Endothelial cell of umbilical vein (primary cell): ENCODE results near the gene ARHGEF17. TPM values are rescaled to one million over a fixed set of nuclear protein-coding genes. Genes with fewer than 3 reads are reported as not detected.

ENCODE experiments used
- BruUV-seq: library from RNA; stranded (reverse); fragments of 400-500 nt; replicated peaks from 2 replicates; lab custom pipeline; 2021; lab: Mats Ljungman, UMichigan
- CTCF ChIA-PET: fragments of 300-600, 350-600 bp; sonication (Branson Sonifier 250); formaldehyde crosslinking; loops from one replicate; lab custom pipeline; 2021; ENCODE audit warnings: antibody characterized with exemption, inconsistent platforms; lab: Charles Lee
- POLR2A ChIA-PET: fragments of 300-600, 350-600 bp; sonication (Branson Sonifier 250); formaldehyde crosslinking; loops from one replicate; lab custom pipeline; 2021; ENCODE audit warnings: antibody characterized with exemption, inconsistent platforms; lab: Charles Lee
- DNase-seq: peaks from one replicate; pipeline ENCODE4 v3.0.0-alpha.2; 2011; ENCODE audit warnings: low read depth, low spot score
- FAIRE-seq: peaks from 2 replicates; lab custom pipeline; 2011; peaks lifted over from hg19 to GRCh38; lab: Jason Lieb, UNC
- H2AFZ ChIP-seq: 2 replicates; pipeline ENCODE4 v1.6.0; 2012; ENCODE audit warnings: low read depth, low read length, control low read depth, inconsistent platforms
- H3K27ac ChIP-seq: 2 replicates; pipeline ENCODE4 v1.5.1; 2011; ENCODE audit warnings: low read depth, mild to moderate bottlenecking, control low read depth, low read length, moderate library complexity; ENCODE audit not compliant: insufficient read depth
- H3K27me3 ChIP-seq, 2 experiments: 2 replicates each; pipeline versions ENCODE4 v1.6.0 to v1.6.1; 2011; ENCODE audit warnings: low read length in 2 of 2, mixed read lengths in 1 of 2; ENCODE audit not compliant: control insufficient read depth in 2 of 2, insufficient read depth in 2 of 2
- H3K36me3 ChIP-seq, 2 experiments: 2 replicates in 1 of 2; 3 replicates in 1 of 2; pipeline ENCODE4 v1.5.1; 2011; ENCODE audit warnings: low read length in 2 of 2, mild to moderate bottlenecking in 1 of 2, moderate library complexity in 1 of 2; ENCODE audit not compliant: control insufficient read depth in 2 of 2, insufficient read depth in 2 of 2; ENCODE audit errors: extremely low read depth in 1 of 2
- H3K4me1 ChIP-seq: 3 replicates; pipeline ENCODE4 v1.5.1; 2011; ENCODE audit warnings: mild to moderate bottlenecking, low read length; ENCODE audit not compliant: control insufficient read depth, insufficient read depth; ENCODE audit errors: extremely low read depth
- H3K4me2 ChIP-seq: 2 replicates; pipeline ENCODE4 v1.6.1; 2011; ENCODE audit warnings: low read length, control low read depth, mixed read lengths; ENCODE audit not compliant: insufficient read depth
- H3K4me3 ChIP-seq, 3 experiments: fragments of 200-600 bp in 1 of 3; sonication (generic), shearing (Covaris generic) in 1 of 3; replicated peaks in 1 of 3; 2 replicates each; pipeline ENCODE4 v1.5.1; 2011 to 2016; ENCODE audit warnings: control low read depth in 3 of 3, low read length in 3 of 3, mild to moderate bottlenecking in 2 of 3, inconsistent platforms in 1 of 3, low read depth in 1 of 3, moderate library complexity in 1 of 3; ENCODE audit not compliant: insufficient read depth in 1 of 3
- H3K79me2 ChIP-seq: 2 replicates; pipeline ENCODE4 v1.6.0; 2012; ENCODE audit warnings: low read length, inconsistent platforms; ENCODE audit not compliant: control insufficient read depth, insufficient read depth
- H3K9ac ChIP-seq: replicated peaks from 2 replicates; pipeline ENCODE3; 2011; ENCODE audit warnings: low read length, control low read depth; ENCODE audit not compliant: insufficient read depth; ENCODE audit errors: extremely low read depth
- H3K9me1 ChIP-seq: replicated peaks from 3 replicates; pipeline ENCODE4 v1.6.0; 2011; ENCODE audit warnings: mild to moderate bottlenecking, low read length; ENCODE audit not compliant: control insufficient read depth, insufficient read depth; ENCODE audit errors: extremely low read depth
- H3K9me3 ChIP-seq: replicated peaks from 2 replicates; pipeline ENCODE4 v1.5.1; 2012; ENCODE audit warnings: low read length, inconsistent platforms; ENCODE audit not compliant: control insufficient read depth, insufficient read depth
- H4K20me1 ChIP-seq: replicated peaks from 2 replicates; pipeline ENCODE3; 2011; ENCODE audit warnings: mild to moderate bottlenecking, low read length; ENCODE audit not compliant: control insufficient read depth, insufficient read depth; ENCODE audit errors: extremely low read depth
- GATA2 ChIP-seq: IDR thresholded peaks from 2 replicates; pipeline ENCODE4 v1.7.0; 2011; ENCODE audit warnings: low read depth, mild to moderate bottlenecking, moderate library complexity, mixed read lengths, low read length; ENCODE audit not compliant: insufficient read length, insufficient read depth
- JUN ChIP-seq: IDR thresholded peaks from 2 replicates; pipeline ENCODE4 v1.6.1; 2011; ENCODE audit warnings: borderline replicate concordance, low read depth; ENCODE audit not compliant: insufficient read length, insufficient read depth
- MYC ChIP-seq: IDR thresholded peaks from one replicate; pipeline ENCODE4 v1.6.1; 2011; ENCODE audit warnings: mild to moderate bottlenecking, low read depth, low read length
- POLR2A ChIP-seq: IDR thresholded peaks from 2 replicates; pipeline ENCODE4 v1.6.1; 2012; ENCODE audit warnings: low read depth, mild to moderate bottlenecking, control low read depth, low read length
- POLR2AphosphoS5 ChIP-seq: IDR thresholded peaks from 2 replicates; pipeline ENCODE4 v1.6.1; 2012; ENCODE audit warnings: low read depth, mild to moderate bottlenecking, control low read depth, low read length, moderate library complexity; ENCODE audit not compliant: insufficient read depth
- dilution Hi-C: fragments of 300-500 bp; cut with MboI; formaldehyde crosslinking; loops from one replicate; pipeline ENCODE4 v1.15.0; 2019; ENCODE audit warnings: low sequenced_read_pairs; ENCODE audit not compliant: extremely low pct_ligation_motif_present
- intact Hi-C: fragments of 100-400 bp; cut with micrococcal nuclease; formaldehyde crosslinking; loops from one replicate; pipeline ENCODE4 v1.10.0; 2022
- polyA plus RNA-seq, 4 experiments: library from polyadenylated mRNA; depleted of rRNA in 3 of 4; stranded (reverse) in 3 of 4; unstranded in 1 of 4; fragments of >200 nt; gene quantifications; 2 replicates each; pipeline versions ENCODE4 v1.2.1 to v1.2.3, GENCODE V29; 2011 to 2012; ENCODE audit warnings: missing spikeins in 1 of 4
- total RNA-seq: library from RNA; stranded (reverse); gene quantifications from 2 replicates; pipeline ENCODE4 v1.2.3, GENCODE V29; 2021
- TF ChIP-seq, protein P1 (sequence below), 2 donors: IDR thresholded peaks; 1 replicate in 1 of 2; 2 replicates in 1 of 2; pipeline ENCODE4 v1.5.1; 2011; ENCODE audit warnings: low read length in 2 of 2, mild to moderate bottlenecking in 2 of 2, moderate library complexity in 2 of 2, control low read depth in 1 of 2, inconsistent platforms in 1 of 2, low read depth in 1 of 2; ENCODE audit not compliant: insufficient read depth in 1 of 2; ENCODE audit errors: extremely low read depth in 1 of 2
- TF ChIP-seq, protein P2 (sequence below): IDR thresholded peaks from 2 replicates; pipeline ENCODE4 v1.6.1; 2011; ENCODE audit not compliant: insufficient read depth, insufficient read length

The ARHGEF17 gene
- total and polyA plus RNA-seq, 2 donors (not counting 3 experiments of a cell fraction or from before 2014, with no cell fraction given), result 74.9 to 89.9 TPM

DNA sequence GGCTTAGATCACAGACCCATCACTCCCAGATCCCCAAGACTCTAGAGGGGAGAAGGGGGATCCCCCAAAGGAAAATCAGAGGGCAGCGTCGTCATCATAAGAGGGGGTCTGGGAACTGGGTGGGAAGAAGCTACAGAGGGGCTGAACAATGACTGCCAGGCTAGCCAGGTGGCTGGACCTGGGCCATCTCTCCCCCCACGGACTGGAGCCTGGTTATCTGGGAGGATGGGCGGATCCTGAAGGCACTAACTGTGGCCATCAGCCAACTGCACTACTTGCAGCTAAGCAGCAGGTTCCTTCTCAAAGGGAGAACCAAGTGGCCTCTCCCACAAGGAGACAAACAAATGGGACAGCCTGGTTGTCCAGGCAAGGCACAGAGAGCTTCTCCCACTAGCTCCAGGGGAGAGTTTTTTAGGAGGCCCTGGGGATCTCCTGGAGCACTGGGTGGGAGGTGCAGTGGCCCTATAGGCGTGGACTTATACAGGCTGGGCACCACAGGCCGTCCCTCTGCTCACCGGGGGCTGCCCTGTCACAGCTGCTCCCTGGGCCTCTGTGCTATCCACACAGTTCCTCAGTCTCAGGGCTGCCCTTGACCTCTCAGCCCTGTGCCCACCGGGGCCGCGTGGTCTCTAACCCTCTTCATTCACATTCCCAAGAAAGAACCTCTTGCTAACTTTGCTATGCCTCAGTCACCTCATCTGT, 20.5 kb upstream of the ARHGEF17 start:
- Histone ChIP-seq H3K9me1 (no peaks in the 10 kb centered on the region), H3K36me3 (no peaks in the 10 kb centered on the region), H2AFZ (peak overlapping the region; percentile 3), H3K4me3 (no peak overlapping the region), H3K27ac (no peak overlapping the region), H3K4me2 (no peak overlapping the region), H3K79me2 (no peaks in the 10 kb centered on the region), H3K27me3 (no peaks in the 10 kb centered on the region), H3K9ac (no peak overlapping the region), H4K20me1 (no peaks in the 10 kb centered on the region), H3K9me3 (no peaks in the 10 kb centered on the region), H3K4me1 (peaks cover 17% of the 10 kb centered on the region)
- TF ChIP-seq, protein P1, sequence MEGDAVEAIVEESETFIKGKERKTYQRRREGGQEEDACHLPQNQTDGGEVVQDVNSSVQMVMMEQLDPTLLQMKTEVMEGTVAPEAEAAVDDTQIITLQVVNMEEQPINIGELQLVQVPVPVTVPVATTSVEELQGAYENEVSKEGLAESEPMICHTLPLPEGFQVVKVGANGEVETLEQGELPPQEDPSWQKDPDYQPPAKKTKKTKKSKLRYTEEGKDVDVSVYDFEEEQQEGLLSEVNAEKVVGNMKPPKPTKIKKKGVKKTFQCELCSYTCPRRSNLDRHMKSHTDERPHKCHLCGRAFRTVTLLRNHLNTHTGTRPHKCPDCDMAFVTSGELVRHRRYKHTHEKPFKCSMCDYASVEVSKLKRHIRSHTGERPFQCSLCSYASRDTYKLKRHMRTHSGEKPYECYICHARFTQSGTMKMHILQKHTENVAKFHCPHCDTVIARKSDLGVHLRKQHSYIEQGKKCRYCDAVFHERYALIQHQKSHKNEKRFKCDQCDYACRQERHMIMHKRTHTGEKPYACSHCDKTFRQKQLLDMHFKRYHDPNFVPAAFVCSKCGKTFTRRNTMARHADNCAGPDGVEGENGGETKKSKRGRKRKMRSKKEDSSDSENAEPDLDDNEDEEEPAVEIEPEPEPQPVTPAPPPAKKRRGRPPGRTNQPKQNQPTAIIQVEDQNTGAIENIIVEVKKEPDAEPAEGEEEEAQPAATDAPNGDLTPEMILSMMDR (IDR thresholded peaks at IDR 0.05; ENCODE audit: extremely low read depth in 1 of 2, insufficient read depth in 1 of 2, low read depth in 1 of 2, low read length in 2 of 2), result no peak
- TF ChIP-seq MYC, result no peak
- TF ChIP-seq, protein P2, sequence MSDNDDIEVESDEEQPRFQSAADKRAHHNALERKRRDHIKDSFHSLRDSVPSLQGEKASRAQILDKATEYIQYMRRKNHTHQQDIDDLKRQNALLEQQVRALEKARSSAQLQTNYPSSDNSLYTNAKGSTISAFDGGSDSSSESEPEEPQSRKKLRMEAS, result no peak
- TF ChIP-seq GATA2, result no peak
- no peak for TF ChIP-seq JUN
- TF ChIP-seq POLR2A, result no peak
- no peak for TF ChIP-seq POLR2AphosphoS5
- no TSS peak for BruUV-seq
- FAIRE-seq (no peak), DNase-seq (no peak)
- dilution Hi-C loops (no loop called here), intact Hi-C loops (loop anchor here (2.0 kb wide), 1 partner anchor 565 kb away; no protein-coding TSS in a partner anchor)
- ChIA-PET POLR2A (no interaction called here), CTCF (interaction anchor here (1.1 to 7.5 kb wide), 8 partner anchors 13 to 562 kb away, joined by 3 to 110 read pairs (median 4); no protein-coding TSS in a partner anchor)
